ENCODE results near the gene AKT1S1.

DNA sequence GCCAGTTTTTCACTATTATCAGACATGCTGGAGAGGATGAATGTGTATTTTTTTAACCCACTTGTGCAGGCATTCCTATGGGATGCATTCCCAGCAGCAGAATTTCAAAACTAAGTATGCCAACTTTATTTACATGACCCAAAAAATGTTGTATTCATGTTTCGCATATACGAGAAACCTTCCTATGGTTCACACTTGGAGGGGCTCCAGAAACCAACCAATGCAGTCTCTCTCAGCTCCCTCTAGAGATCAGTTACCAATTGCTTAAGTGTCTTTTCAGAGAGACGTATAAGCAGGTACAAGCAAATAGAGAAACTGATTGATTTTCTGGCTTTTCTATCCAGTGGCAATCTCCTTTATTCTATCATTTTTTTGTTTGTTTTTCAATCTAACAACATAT, 31.7 kb downstream of the AKT1S1 start:
- TF ChIP-seq, protein P1, sequence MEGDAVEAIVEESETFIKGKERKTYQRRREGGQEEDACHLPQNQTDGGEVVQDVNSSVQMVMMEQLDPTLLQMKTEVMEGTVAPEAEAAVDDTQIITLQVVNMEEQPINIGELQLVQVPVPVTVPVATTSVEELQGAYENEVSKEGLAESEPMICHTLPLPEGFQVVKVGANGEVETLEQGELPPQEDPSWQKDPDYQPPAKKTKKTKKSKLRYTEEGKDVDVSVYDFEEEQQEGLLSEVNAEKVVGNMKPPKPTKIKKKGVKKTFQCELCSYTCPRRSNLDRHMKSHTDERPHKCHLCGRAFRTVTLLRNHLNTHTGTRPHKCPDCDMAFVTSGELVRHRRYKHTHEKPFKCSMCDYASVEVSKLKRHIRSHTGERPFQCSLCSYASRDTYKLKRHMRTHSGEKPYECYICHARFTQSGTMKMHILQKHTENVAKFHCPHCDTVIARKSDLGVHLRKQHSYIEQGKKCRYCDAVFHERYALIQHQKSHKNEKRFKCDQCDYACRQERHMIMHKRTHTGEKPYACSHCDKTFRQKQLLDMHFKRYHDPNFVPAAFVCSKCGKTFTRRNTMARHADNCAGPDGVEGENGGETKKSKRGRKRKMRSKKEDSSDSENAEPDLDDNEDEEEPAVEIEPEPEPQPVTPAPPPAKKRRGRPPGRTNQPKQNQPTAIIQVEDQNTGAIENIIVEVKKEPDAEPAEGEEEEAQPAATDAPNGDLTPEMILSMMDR (IDR thresholded peaks at IDR 0.05), result no peak
- TF ChIP-seq POLR2A (IDR thresholded peaks at IDR 0.05), result no peak
